ENCODE data around the gene AKAP7.

Gene AKAP7

GRCh38 chr6:131134220-131134979, 867 bp upstream of the AKAP7 start (continued):
- TF ChIP-seq, protein P1, sequence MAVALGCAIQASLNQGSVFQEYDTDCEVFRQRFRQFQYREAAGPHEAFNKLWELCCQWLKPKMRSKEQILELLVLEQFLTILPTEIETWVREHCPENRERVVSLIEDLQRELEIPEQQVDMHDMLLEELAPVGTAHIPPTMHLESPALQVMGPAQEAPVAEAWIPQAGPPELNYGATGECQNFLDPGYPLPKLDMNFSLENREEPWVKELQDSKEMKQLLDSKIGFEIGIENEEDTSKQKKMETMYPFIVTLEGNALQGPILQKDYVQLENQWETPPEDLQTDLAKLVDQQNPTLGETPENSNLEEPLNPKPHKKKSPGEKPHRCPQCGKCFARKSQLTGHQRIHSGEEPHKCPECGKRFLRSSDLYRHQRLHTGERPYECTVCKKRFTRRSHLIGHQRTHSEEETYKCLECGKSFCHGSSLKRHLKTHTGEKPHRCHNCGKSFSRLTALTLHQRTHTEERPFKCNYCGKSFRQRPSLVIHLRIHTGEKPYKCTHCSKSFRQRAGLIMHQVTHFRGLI (tag by site-specific recombination; IDR thresholded peaks at IDR 0.05): no peak
- TF ChIP-seq IKZF3 (tag by site-specific recombination; IDR thresholded peaks at IDR 0.05): no peak
- TF ChIP-seq ZBTB1 (tag by site-specific recombination; IDR thresholded peaks at IDR 0.05): no peak
- TF ChIP-seq, protein P2, sequence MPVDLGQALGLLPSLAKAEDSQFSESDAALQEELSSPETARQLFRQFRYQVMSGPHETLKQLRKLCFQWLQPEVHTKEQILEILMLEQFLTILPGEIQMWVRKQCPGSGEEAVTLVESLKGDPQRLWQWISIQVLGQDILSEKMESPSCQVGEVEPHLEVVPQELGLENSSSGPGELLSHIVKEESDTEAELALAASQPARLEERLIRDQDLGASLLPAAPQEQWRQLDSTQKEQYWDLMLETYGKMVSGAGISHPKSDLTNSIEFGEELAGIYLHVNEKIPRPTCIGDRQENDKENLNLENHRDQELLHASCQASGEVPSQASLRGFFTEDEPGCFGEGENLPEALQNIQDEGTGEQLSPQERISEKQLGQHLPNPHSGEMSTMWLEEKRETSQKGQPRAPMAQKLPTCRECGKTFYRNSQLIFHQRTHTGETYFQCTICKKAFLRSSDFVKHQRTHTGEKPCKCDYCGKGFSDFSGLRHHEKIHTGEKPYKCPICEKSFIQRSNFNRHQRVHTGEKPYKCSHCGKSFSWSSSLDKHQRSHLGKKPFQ (tag by site-specific recombination; IDR thresholded peaks at IDR 0.05): no peak

DNA sequence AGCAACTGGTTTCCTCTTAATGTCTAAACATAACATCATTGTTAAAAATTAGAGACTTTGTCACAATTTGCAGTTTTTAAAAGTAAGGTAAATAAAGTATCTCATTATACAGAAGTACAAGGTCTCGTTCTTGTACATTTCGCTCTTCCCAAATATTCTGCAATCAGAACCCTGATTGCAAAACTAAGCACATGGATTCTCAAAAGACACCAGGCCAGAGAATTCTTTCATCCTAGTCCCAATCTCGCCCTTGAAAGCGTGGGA, 355 bp upstream of the AKAP7 start:
- H3K9me3 ChIP-seq (ENCODE audit: control insufficient read depth, insufficient read depth, low read depth, low read length): no peaks in the 10 kb centered on the region
- ChIA-PET POLR2A (interaction anchor here (1.0 to 1.1 kb wide), 2 partner anchors 11 to 18 kb away, joined by 3 read pairs; no protein-coding TSS in a partner anchor), CTCF (interaction anchor here (1.0 kb wide), 1 partner anchor 250 kb away, joined by 3 read pairs; no protein-coding TSS in a partner anchor)

GRCh38 chr6:131136021-131136786, 937 bp downstream of the AKAP7 start:
- Histone ChIP-seq H3K4me3 (ENCODE audit: low read depth, low read length) (peak overlapping the region; percentile 64), H3K4me1 (ENCODE audit: control insufficient read depth, insufficient read depth, low read length) (peaks cover 4% of the 10 kb centered on the region; the same call in 1 of the 2 replicates), H3K9me3 (ENCODE audit: control insufficient read depth, insufficient read depth, low read depth, low read length) (no peaks in the 10 kb centered on the region), H3K27ac (ENCODE audit: extremely low read depth, low read depth, low read length) (peak overlapping the region; percentile 88), H3K36me3 (ENCODE audit: control insufficient read depth in 2 of 2, insufficient read depth in 1 of 2, low read length in 2 of 2) (no peaks in the 10 kb centered on the region)
- ChIA-PET CTCF (no interaction called here), POLR2A (interaction anchor here (1.0 kb wide), 1 partner anchor 19 kb away, joined by 3 read pairs; no protein-coding TSS in a partner anchor)
- TF ChIP-seq, protein P3, sequence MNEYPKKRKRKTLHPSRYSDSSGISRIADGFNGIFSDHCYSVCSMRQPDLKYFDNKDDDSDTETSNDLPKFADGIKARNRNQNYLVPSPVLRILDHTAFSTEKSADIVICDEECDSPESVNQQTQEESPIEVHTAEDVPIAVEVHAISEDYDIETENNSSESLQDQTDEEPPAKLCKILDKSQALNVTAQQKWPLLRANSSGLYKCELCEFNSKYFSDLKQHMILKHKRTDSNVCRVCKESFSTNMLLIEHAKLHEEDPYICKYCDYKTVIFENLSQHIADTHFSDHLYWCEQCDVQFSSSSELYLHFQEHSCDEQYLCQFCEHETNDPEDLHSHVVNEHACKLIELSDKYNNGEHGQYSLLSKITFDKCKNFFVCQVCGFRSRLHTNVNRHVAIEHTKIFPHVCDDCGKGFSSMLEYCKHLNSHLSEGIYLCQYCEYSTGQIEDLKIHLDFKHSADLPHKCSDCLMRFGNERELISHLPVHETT (tag by site-specific recombination; IDR thresholded peaks at IDR 0.05): no peak
- TF ChIP-seq HOXC10 (CRISPR knock-in tag; IDR thresholded peaks at IDR 0.05) (no peak), ZFP69B (tag by site-specific recombination; IDR thresholded peaks at IDR 0.05) (peak; percentile 5; the same call in 1 of the 2 replicates), ZEB2 (tag by site-specific recombination; IDR thresholded peaks at IDR 0.05) (peak; percentile 24; the same call in 1 of the 2 replicates), ZNF426 (tag by site-specific recombination; IDR thresholded peaks at IDR 0.05) (no peak), IKZF3 (tag by site-specific recombination; IDR thresholded peaks at IDR 0.05) (0 out of 2 replicates have a peak, but pooled peaks have one; percentile 13), ZNF335 (tag by site-specific recombination; conservative IDR thresholded peaks at IDR 0.05) (peak; percentile 88), ZNF561 (tag by site-specific recombination; IDR thresholded peaks at IDR 0.05; ENCODE audit: borderline replicate concordance) (no peak), ZNF529 (tag by site-specific recombination; IDR thresholded peaks at IDR 0.05; ENCODE audit: insufficient replicate concordance) (no peak), HIC1 (tag by site-specific recombination; IDR thresholded peaks at IDR 0.05) (no peak), ZBTB20 (tag by site-specific recombination; IDR thresholded peaks at IDR 0.05) (no peak)

More for the DNA sequence above, 355 bp upstream of the AKAP7 start:
- Histone ChIP-seq H3K4me1 (ENCODE audit: control insufficient read depth, insufficient read depth, low read length) (peaks cover 4% of the 10 kb centered on the region; the same call in 1 of the 2 replicates), H3K4me3 (ENCODE audit: low read depth, low read length) (peak overlapping the region; percentile 64), H3K27ac (ENCODE audit: extremely low read depth, low read depth, low read length) (peak overlapping the region; percentile 88), H3K36me3 (ENCODE audit: control insufficient read depth in 2 of 2, insufficient read depth in 1 of 2, low read length in 2 of 2) (no peaks in the 10 kb centered on the region)
- 0 out of 2 replicates have a peak, but pooled peaks have one; percentile 9 for TF ChIP-seq SCRT2 (tag by site-specific recombination; IDR thresholded peaks at IDR 0.05)
- TF ChIP-seq ZNF335 (tag by site-specific recombination; conservative IDR thresholded peaks at IDR 0.05): peak; percentile 38
- TF ChIP-seq KLF7 (tag by site-specific recombination; IDR thresholded peaks at IDR 0.05; ENCODE audit: borderline replicate concordance): 0 out of 2 replicates have a peak, but pooled peaks have one; percentile 22
- TF ChIP-seq, protein P3 (tag by site-specific recombination; IDR thresholded peaks at IDR 0.05): no peak
- no peak for TF ChIP-seq ZNF146 (tag by site-specific recombination; IDR thresholded peaks at IDR 0.05)
- TF ChIP-seq, protein P4, sequence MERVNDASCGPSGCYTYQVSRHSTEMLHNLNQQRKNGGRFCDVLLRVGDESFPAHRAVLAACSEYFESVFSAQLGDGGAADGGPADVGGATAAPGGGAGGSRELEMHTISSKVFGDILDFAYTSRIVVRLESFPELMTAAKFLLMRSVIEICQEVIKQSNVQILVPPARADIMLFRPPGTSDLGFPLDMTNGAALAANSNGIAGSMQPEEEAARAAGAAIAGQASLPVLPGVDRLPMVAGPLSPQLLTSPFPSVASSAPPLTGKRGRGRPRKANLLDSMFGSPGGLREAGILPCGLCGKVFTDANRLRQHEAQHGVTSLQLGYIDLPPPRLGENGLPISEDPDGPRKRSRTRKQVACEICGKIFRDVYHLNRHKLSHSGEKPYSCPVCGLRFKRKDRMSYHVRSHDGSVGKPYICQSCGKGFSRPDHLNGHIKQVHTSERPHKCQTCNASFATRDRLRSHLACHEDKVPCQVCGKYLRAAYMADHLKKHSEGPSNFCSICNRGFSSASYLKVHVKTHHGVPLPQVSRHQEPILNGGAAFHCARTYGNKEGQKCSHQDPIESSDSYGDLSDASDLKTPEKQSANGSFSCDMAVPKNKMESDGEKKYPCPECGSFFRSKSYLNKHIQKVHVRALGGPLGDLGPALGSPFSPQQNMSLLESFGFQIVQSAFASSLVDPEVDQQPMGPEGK (tag by site-specific recombination; IDR thresholded peaks at IDR 0.05): 0 out of 2 replicates have a peak, but pooled peaks have one; percentile 17
- 0 out of 2 replicates have a peak, but pooled peaks have one; percentile 41 for TF ChIP-seq ZNF501 (tag by site-specific recombination; IDR thresholded peaks at IDR 0.05)
- peak; percentile 14; the same call in 1 of the 2 replicates for TF ChIP-seq ZNF629 (tag by site-specific recombination; IDR thresholded peaks at IDR 0.05)
